Hematopoietic multipotent progenitor cell treated with erythropoietin and hydrocortisone succinate and interleukin-3 and kit ligand, for 15 days (in vitro differentiated cells): Measurements from ENCODE around the gene SRRD.

Experiments
- DNase-seq: peaks from one replicate; pipeline ENCODE4 v3.0.0-alpha.2; 2015; ENCODE audit warnings: low spot score

Gene SRRD

DNA sequence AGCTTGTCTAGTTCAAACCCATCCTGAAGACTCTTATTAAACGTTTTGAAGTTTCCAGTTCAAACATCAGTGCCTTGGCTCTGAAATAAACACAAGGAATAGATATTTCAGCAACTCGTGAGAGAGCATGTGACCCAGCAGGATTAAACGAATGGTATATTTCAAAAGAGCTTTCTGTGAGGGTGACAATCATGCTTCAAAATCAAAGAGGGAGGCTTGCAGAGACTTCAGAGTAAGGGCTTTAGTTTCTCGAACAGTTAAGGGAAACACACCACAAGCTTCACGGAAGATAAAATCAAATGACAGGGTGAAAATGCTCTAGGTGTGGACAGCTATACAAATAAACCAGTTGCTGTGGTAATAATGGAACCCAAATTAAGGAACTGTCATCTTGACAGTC, 1.5 kb upstream of the SRRD start:
- no peak for DNase-seq

DNA sequence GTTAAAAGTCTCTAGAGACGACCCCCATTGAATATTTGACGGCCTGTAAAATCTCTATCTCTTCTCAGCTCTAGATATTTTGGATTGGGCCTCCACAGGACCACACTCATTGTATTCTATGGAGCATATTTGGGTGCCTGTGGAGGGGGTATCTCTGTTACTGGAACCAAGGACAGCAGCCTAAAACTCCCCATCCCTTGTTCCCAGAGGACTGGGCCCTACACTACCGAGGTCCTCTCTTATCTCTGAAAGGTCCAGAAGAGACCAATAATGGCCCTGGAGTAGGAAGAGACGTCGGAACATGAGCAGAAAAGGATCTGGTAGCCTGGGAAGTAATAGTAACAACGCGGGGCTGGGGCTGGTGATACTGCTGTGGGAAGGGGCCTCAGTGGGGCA, 636 bp upstream of the SRRD start:
- DNase-seq: no peak

DNA sequence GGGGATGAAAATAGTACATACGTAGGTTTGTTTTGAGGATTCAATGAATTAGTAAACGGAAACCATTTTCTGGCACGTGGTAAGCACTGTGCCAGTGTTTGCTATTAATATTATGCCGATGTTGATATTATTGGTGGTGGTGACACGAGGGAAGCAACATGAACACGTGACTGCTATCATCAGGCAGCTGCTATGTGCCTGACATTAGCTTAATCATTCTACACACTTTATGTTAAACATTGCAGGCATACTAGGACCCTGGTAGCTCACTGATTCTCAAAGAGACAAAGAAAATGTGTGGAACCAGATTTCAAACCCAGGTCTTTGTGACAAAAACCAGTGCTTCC, 656 bp downstream of the SRRD start:
- peak; percentile 87 for DNase-seq

DNA sequence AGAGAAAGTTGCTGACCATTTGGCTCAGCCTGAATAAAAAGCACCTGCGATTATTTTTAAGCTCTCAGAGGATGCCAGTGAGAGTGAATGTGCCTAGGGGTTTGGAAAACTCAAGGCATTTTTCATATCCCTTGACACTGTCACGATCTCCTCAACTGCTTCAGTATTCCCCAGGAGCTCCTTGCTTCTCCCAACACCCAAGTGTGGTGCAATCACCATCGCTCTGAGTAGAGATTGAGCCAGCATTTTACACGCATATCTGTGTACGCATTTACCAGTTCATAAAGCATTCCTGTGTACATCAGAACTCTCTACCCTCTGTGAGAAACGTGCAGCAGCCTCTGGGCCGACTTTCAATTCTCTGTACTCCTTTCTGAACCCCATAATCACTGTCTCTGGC, 1.3 kb downstream of the SRRD start:
- DNase-seq: no peak

DNA sequence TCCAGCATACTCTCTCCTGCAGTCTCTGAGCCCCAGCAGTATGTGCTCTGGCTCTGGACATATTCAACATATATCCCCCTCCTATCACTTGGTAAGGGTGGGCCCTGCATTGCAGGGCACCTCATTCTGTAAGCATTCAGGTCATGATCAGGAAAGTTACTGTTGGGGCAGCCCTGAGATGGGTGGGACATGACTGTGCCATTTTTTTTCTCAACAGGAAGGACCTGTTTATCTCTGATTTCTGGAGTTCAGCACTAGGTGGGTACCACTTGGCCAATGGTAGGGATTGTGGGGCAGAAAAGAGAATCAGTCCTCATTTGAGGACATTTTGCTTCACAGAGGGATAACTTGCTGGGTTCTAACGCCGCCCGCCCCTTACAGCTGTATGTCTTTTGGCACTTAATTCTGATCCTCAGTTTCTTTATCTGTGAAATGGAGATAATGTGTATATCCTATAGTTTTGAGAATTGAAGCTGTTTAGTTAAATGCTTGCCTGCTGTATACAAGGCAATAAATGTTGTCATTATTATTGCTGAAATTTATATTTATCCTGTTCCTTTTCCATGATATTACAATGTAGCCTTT, 2.2 kb downstream of the SRRD start:
- peak; percentile 68 for DNase-seq

DNA sequence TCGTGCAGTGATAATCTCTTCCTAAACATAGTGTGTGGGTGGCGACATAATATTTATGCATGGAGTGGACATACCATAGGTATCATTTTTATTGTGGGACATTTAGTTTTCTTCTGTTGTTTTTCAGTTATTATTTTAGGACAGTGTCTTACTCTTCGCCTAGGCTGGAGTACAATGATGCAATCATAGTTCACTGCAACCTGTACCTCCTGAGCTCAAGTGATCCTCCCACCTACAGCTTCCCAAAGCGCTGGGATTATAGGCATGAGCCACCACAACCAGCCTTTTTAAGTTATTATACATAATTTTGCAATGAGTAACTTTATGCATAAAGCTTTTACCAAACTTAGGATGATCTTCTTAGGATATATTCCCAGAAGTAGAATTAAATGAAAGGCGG, 2.7 kb downstream of the SRRD start:
- DNase-seq: no peak

DNA sequence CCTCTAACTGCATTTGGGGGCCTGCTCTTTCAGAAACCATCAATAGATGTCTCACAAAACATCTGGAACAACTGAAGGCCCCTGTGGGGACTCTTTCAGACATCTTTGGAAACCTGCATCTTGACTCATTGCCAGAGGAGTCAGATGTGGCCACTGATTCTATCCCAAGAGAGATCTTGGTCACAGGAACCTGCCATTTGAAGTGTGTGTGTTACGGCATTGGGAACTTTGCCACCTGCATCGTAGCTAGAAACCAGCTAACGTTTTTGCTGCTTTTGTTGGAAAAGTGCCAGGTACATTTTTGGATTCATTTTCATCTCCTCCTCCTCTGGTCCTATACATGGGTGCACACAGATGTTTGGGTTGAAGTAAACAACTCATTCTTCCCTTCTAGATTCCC, 4.3 kb downstream of the SRRD start:
- no peak for DNase-seq

DNA sequence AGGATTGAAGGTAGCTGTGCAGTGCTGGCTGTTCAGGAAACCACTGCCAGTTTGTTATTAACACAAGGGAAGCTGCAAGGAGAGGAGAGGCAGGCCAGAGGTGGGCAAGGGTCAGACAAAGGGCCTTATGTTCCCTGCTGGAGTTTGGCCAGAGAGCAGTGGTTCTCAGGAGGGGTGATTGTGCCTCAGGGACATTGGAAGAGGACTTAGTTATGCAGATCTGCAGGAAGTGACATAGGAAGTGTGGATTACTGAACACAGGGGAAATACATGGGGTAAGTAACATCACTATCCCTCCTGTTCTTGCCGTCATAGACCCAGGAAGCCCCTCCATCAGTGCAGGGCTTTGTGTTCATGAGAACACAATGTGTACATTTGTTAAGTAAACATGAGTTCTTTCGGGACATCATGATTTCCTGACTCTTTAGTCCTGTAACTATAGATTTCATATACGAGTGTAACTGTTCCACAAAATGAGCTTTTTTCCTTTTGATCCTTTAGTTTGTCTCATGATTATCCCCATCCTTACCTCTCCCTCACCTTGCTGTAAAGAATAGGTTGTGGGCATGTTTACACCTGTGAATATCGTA, 5.9 kb downstream of the SRRD start:
- DNase-seq: no peak

DNA sequence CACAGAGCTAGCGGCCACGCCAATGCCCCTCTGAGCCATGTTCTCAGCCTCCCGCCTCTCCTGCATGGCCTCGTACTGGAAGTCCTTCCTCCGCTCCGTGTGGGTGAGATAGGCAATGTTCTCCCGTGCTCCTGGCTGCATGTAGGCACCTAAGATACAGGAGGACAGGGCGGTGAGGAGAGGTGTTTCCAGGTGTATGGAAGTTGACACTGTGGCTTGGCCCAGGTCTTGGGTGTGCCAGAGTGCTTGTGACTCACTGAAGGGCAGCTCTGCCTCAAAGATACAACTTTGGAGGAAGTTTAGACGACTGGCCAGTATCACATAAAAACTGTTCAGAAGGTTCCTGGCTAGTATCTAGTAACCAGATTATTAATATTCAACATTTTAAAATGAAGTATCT, 8.5 kb downstream of the SRRD start:
- no peak for DNase-seq

DNA sequence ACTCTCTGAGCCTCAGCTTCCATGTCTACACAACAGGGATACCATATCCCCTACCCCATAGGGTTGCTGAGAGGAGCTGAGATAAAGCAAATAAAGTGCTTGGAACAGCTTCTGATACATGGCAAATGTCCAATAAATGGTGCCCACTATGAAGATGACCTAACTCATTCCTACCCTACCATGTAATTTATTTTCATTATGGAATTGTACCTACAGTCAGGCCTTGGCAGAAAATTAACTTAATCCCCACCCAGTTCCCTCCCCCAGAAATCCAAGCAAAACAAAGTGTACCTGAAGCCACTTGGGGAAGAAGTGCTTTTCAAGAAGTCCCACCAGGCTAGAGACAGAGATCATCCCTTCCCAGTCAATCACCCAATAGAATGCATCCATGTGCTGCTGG, 10.8 kb downstream of the SRRD start:
- DNase-seq: no peak

DNA sequence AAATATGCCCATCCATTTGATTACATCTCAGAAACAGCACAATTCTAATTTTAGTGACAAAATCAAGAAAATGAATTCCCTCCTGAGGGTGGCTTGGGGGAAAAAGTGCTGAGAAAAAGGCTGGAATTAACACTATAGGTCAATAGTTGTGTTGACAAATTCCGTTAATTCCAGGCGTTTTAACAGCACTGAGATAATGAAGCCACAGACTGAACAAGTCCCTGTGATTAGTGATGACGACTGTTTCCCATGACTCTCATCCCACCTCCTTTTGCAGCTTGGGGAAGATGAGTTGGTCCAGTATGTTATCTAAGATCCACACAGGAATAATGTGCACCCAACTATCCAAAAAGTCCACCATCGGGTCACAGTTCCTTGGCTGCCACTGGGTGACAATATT, 12.8 kb downstream of the SRRD start:
- DNase-seq: no peak

DNA sequence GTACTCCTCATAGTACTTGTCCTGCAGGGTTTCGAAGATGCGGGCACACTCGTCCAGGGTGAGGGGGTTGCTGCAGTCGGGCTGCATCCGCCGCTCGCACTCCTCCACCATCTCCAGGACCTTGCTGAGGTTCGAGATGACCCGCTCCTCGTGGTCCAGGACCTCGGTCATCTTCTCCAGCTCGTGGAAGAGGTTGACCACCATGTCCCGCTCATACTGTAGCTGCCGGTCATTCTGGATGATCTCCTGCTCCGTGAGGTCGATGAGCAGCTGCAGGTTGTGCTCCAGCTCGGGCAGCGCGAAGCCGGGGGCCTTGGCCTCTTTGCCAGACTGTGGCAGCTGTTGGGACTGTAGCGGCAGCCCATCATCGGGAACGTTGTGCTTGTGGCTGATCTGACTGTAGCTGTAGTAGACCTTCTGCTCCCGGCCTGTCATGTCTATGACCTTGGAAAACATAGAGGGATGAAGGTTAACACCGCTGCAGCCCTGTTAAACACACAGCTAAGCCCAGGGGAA, 15.6 kb downstream of the SRRD start:
- DNase-seq: no peak

DNA sequence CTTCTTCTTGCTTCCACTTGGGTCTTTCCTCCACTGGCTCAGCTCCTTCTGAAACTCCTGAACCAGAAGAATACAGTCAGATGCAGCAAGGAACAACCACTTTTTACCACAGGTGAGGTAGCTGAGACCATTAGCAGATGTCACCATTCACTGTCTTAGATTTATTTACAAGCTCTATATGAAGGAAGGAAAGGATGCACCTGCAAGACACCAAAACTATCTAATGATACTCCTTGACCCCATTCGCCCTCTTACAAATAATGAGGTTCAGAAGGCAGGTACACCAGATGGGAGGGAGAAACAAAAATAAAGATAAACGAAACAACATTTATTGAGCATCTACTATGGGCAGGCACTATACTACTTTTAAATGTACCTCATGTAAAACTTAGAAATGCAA, 18.3 kb downstream of the SRRD start:
- no peak for DNase-seq

DNA sequence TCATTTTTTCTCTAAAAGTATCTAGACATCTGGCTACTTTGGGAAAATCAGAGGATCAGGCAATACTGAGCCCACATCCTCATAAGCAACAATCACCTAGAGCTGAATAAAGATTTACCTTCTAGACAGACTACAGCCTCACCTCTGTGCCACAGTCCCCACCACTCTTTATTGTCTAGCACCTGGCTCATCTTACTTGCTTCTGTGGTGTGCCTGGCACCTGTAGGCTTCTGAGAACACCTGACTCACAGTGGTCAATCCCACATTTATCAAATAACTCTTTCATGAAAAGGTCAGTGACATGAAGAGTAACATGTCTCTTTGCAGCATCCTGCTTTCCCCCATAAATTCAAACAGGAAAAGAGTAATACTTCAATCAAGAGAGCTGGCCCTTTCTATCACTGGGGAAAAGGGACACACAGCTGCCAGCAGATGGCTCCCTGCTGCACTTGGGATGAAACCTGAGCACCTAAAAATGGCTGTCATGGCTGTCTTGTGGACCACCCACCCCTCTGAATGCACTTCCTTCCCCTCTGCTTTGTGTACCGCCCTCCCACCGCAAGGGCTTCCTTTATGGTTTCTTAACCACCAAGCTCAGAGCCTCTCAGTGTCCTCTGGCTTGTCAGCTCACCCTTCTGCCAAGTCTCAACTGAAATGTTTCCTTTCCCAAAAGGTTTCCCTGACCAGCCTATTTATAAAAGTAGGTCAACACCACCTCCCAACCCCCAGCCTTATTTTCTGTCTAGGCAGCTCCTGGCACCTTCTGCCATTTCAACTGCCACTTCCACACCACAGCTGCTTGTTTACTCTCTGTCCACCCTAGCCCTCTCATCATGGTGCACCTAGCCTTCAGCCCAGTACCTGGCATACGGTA, 19.2 kb downstream of the SRRD start:
- peak; percentile 54 for DNase-seq

DNA sequence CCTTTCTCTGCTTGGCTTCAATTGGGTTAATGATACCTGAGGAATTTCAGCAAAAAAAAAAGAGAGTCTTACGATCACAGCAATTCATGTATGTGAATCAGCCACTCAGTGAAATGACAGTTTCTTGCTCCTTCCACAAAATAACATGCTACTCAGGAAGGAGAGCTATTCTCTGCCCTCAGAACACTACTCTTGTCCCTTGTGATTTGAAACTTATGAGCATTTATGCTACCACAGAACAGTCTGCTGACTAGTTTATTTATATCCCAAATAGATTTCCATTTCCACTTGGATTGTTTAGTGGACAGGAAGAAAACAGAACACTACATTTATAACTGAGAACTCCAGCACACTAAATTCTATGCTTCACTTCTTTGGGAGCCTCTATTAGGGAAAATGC, 20.1 kb downstream of the SRRD start:
- DNase-seq: no peak

DNA sequence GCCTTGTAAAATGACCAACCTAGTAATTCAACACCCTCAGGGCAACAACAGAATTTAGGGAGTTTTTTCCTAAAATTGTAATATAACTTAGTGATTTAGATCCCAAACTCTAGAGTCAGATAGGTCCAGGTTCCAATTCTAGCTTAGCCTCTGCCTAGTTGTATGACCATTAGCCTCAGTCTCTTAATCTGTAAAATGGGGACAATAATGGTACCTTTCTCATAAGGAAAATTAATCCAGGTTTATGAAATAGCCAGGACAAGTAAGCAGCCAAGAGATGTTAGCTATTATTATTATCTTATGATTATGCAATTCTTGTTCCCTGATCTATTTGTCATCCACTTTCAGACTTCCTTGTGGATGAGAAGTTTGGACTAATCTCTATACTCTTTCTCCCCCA, 24.5 kb downstream of the SRRD start:
- no peak for DNase-seq

DNA sequence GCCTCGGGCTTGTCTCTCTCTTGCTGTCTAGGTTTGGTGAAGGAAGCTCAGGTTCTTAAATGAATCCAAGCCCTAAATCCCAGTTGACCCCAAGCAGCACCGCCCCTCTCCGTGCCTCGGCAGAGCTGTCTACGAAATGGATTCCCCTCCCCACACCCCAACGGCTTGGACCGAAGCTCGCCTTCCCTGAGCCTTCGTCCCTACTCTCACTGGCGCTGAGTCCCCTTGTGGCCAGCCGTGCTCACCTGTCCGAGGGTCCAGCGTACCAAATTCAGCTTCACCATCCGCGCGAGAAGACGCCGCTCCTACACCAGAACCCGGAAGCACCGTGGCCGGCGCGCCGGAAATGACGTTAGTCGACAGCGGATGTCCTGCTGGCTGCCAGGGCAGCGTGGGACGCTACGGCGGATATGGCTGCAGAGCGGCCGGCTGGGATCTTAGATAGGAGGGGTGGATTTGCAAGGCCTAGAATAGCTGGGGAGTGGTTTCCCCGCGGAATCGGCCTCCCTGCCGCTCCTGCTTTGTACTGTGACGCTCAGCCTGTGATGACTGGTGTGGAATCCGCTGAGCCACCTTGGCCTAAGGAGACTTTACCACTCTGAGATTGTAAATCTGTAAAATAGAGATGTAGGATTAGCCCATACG, 28.6 kb downstream of the SRRD start, which contains the start of gene TFIP11:
Gene TFIP11, minus strand, starts transcription at position 325 of the 645 bp plus-strand sequence. CDS start 2,201 bp downstream, outside the sequence.
- DNase-seq: peak; percentile 95

DNA sequence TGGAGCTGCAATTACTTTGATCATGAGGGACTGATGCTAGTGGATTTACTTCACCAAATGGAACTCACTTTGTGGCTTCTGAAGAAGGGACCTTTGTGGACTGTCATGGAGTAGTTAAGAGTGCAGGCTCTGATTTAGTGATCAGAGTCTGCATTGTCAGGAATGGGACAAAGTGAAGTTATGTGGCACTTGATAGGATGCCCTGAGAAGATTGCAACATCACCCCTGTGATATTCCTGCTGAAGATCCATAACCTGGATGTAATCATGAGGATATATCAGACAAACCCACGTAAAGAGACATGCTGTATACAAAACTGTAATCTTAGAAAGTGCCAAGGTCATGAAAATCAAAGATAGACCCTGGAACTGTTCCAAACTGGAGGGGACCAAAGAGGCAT, 30.2 kb downstream of the SRRD start:
- DNase-seq: no peak

DNA sequence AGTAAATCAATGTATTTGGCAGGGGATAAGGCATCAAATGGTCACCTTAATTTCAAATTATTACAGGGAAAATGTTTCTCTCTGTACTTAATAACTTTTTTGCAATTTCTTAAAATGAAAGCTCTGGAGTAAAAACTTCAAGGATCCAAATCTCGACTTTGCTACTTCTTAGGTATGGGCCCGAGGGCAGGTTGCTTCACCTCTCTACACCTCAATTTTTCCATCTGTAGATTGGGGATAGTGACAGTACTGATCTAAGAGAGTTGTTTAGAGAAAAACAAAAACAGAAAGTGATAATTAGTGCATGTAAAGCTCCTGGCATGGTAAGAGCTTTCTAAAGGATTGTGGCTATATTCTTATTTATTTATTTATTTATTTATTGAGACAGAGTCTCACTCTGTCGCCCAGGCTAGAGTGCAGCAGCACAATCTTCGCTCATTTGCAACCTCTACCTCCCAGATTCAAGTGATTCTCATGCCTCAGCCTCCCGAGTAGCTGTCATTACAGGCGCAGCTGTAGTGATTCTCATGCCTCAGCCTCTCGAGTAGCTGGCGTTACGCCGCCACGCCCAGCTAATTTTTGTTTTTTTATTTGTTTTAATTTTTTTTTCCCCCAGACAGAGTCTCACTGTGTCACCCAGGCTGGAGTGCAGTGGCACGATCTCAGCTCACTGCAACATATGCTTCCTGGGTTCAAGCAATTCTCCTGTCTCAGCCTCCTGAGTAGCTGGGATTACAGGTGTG, 30.9 kb downstream of the SRRD start:
- no peak for DNase-seq

DNA sequence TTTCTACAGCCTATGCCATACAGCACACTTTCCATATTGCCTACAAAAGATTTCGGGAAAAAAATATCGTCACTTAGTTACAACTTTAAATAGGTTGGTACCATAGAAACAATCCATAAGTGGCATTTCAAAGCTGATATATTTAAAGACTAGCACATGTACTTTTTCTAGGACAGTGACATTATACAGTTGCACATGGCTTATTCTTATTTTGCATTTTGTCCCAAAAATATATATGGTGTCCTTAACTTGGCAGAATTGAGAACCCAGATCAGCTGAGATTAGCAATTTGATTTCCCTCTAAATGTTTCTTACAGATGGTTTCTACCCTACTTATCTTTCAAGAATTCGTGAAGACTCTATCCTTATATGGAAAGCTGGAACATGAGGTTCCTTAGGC, 32.3 kb downstream of the SRRD start:
- DNase-seq: no peak

DNA sequence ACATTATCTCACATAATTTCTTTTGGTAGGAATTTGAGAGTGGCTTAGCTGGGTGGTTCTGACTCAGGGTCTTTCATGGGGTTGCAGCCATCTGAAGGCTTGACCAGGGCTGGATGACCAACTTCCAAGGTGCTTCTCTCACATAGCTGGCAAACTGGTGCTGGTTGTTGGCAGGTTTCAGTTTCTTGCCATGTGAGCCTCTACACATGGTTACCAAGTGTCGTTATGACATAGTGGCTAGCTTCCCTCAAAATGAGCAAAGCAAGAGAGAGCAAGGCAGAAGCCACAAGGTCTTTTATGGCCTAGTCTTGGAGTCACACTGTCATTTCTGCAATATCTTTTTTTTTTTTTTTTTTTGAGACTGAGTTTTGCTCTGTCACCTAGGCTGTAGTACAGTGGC, 32.8 kb downstream of the SRRD start:
- DNase-seq: no peak

DNA sequence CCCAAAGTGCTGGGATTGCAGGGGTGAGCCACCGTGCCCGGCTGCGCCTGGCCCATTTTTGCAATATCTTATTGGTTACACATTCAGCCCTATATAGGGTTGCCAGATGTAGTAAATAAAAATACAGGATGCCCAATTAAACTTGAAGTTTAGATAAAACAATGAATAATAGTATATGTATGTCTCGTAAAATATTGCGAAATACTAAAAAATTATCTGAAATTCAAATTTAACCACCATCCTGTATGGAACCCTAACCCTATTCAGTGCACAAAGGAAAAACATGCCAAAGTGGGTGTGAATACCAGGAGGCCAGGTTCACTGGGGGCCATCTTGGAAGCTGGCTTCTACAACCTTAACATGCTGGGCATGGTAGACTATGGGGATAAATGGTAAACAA, 33.8 kb downstream of the SRRD start:
- DNase-seq: no peak
